Measurements from ENCODE around the gene ZNF750. TPM values are rescaled to one million over a fixed set of nuclear protein-coding genes. Genes with fewer than 3 reads are reported as not detected.

Gene ZNF750
- total RNA-seq, 1 experiment from 2014 or later, result not detected

DNA sequence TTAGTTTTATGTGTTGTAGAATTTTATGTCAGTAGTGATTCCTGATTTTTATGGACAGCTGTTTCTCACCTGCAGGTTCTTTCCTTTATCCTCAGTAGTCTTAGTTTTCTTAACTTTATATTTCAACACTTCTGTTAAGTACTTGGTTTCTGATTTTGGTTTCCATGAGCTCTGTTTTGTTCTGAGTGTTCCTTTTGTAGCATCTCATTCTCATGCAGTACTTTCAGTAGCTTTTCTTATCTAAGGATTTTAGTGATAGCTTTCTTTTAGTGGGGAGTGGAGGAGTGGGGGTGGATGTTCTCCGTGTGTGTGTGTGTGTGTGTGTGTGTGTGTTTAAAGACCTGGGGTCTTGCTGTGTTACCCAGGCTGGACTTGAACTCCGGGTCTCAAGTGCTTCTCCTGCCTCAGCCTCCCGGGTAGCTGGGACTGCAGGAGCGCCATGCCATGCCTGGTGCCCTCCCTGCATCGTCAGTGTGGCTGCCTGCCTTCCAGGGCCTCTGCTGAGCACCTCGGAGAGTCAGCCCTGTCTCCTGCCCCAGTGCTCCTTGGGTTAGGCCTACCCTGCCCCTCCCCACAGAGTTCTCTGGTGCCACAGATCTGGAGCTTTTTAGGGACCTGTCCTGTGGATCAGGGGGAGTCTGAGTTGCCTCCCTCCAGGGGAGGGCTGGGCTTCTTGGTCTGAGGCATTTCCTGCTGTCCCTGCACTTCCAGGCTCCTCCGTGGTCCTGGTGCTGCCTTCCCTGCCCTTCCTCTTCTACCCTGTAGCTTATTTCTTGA lies 4.3 kb upstream of the ZNF750 start:
- no peaks in the 10 kb centered on the region for H3K36me3 ChIP-seq (ENCODE audit: insufficient read depth, low read length, poor library complexity, severe bottlenecking)
- CTCF ChIA-PET, result interaction anchor here (0.6 kb wide), 1 partner anchor 228 kb away, joined by 3 read pairs; no protein-coding TSS in a partner anchor
- POLR2A ChIA-PET (ENCODE audit: low non-redundant PET), result interaction anchor here (0.6 kb wide), 1 partner anchor 222 kb away, joined by 3 read pairs; no protein-coding TSS in a partner anchor
- H3K4me3 ChIP-seq (ENCODE audit: low read depth, low read length, poor library complexity, severe bottlenecking), result no peak overlapping the region
- no TSS peak for BruUV-seq (replicated peaks)
- intact Hi-C loops (cut with micrococcal nuclease; ENCODE audit: unreplicated experiment), result no loop called here
- no peaks in the 10 kb centered on the region for H3K4me1 ChIP-seq (ENCODE audit: insufficient read depth, low read length, poor library complexity, severe bottlenecking)
- no peak overlapping the region for H3K27ac ChIP-seq (ENCODE audit: low read depth, low read length, poor library complexity, severe bottlenecking)
- no peaks in the 10 kb centered on the region for H3K27me3 ChIP-seq (replicated peaks; ENCODE audit: insufficient read depth, low read depth, low read length, poor library complexity)
- no peak for TF ChIP-seq EZH2 (IDR thresholded peaks at IDR 0.05; ENCODE audit: borderline replicate concordance, low read depth, low read length, poor library complexity, severe bottlenecking)
- TF ChIP-seq, protein P1, sequence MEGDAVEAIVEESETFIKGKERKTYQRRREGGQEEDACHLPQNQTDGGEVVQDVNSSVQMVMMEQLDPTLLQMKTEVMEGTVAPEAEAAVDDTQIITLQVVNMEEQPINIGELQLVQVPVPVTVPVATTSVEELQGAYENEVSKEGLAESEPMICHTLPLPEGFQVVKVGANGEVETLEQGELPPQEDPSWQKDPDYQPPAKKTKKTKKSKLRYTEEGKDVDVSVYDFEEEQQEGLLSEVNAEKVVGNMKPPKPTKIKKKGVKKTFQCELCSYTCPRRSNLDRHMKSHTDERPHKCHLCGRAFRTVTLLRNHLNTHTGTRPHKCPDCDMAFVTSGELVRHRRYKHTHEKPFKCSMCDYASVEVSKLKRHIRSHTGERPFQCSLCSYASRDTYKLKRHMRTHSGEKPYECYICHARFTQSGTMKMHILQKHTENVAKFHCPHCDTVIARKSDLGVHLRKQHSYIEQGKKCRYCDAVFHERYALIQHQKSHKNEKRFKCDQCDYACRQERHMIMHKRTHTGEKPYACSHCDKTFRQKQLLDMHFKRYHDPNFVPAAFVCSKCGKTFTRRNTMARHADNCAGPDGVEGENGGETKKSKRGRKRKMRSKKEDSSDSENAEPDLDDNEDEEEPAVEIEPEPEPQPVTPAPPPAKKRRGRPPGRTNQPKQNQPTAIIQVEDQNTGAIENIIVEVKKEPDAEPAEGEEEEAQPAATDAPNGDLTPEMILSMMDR (conservative IDR thresholded peaks at IDR 0.05; ENCODE audit: low read depth, low read length), result no peak
- no peaks in the 10 kb centered on the region for H3K9me3 ChIP-seq (ENCODE audit: low read depth, low read length, poor library complexity, severe bottlenecking)
- DNase-seq (ENCODE audit: low spot score), result no peak

DNA sequence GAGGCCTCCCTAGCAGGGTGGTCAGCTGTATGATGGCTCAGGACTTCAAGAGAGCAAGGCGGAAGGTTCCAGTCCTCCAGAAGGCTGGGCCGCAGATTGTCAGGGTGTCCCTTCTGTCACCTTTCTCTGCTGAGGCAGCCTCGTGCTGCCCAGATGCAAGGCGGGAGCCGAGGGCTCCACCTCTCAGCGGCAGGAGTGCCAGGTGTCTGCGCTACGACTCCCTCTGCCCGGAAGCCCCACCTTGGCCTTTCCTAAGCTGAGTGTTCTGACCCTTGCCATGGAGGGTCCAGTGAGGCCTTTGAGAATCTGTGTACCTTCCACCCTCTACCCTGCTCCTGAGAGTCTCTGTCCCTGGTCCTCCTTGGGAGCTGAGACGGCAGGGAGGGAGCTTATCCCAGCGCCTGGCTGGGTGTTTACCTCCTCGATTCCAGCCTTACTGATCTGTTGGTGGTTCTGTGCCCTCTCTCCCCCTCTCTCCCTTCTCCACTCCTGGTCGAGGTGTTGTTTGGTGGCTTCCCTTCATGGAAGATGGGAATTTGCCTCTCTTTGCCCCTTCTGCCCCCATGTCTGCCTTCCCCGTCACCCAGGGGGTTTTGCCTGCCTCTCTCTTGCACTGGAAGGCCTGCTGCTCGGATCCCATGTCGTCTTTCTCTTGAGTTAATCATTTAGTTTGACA lies 2.2 kb upstream of the ZNF750 start:
- TF ChIP-seq, protein P1 (conservative IDR thresholded peaks at IDR 0.05; ENCODE audit: low read depth, low read length), result no peak
- TF ChIP-seq EZH2 (IDR thresholded peaks at IDR 0.05; ENCODE audit: borderline replicate concordance, low read depth, low read length, poor library complexity, severe bottlenecking), result no peak
- intact Hi-C loops (cut with micrococcal nuclease; ENCODE audit: unreplicated experiment), result no loop called here
- CTCF ChIA-PET, result interaction anchor here (0.6 kb wide), 1 partner anchor 62 kb away, joined by 4 read pairs; no protein-coding TSS in a partner anchor
- Histone ChIP-seq H3K36me3 (ENCODE audit: insufficient read depth, low read length, poor library complexity, severe bottlenecking) (no peaks in the 10 kb centered on the region), H3K27ac (ENCODE audit: low read depth, low read length, poor library complexity, severe bottlenecking) (no peak overlapping the region), H3K27me3 (replicated peaks; ENCODE audit: insufficient read depth, low read depth, low read length, poor library complexity) (no peaks in the 10 kb centered on the region), H3K4me3 (ENCODE audit: low read depth, low read length, poor library complexity, severe bottlenecking) (no peak overlapping the region), H3K4me1 (ENCODE audit: insufficient read depth, low read length, poor library complexity, severe bottlenecking) (peaks cover 18% of the 10 kb centered on the region), H3K9me3 (ENCODE audit: low read depth, low read length, poor library complexity, severe bottlenecking) (no peaks in the 10 kb centered on the region)
- no TSS peak for BruUV-seq (replicated peaks)
- POLR2A ChIA-PET (ENCODE audit: low non-redundant PET), result no interaction called here
- no peak for DNase-seq (ENCODE audit: low spot score)

- Histone ChIP-seq H3K27ac (ENCODE audit: low read depth, low read length, poor library complexity, severe bottlenecking) (peak overlapping the region; percentile 30), H3K4me1 (ENCODE audit: insufficient read depth, low read length, poor library complexity, severe bottlenecking) (peaks cover 34% of the 10 kb centered on the region), H3K27me3 (replicated peaks; ENCODE audit: insufficient read depth, low read depth, low read length, poor library complexity) (no peaks in the 10 kb centered on the region), H3K4me3 (ENCODE audit: low read depth, low read length, poor library complexity, severe bottlenecking) (no peak overlapping the region), H3K9me3 (ENCODE audit: low read depth, low read length, poor library complexity, severe bottlenecking) (no peaks in the 10 kb centered on the region), H3K36me3 (ENCODE audit: insufficient read depth, low read length, poor library complexity, severe bottlenecking) (no peaks in the 10 kb centered on the region)
- CTCF ChIA-PET, result no interaction called here
- intact Hi-C loops (cut with micrococcal nuclease; ENCODE audit: unreplicated experiment), result no loop called here
- BruUV-seq (replicated peaks), result no TSS peak
- no peak for DNase-seq (ENCODE audit: low spot score)
- no peak for TF ChIP-seq EZH2 (IDR thresholded peaks at IDR 0.05; ENCODE audit: borderline replicate concordance, low read depth, low read length, poor library complexity, severe bottlenecking)
- TF ChIP-seq, protein P1 (conservative IDR thresholded peaks at IDR 0.05; ENCODE audit: low read depth, low read length), result no peak
- POLR2A ChIA-PET (ENCODE audit: low non-redundant PET), result no interaction called here
Observed at GRCh38 chr17:82840431-82840831, 609 bp upstream of the ZNF750 start.
